HUES64 (cell line): Measurements from ENCODE around the gene NHS.

ENCODE experiments used
- H3K27ac ChIP-seq: 2 replicates; pipeline ENCODE4 v1.7.0; 2013; ENCODE audit warnings: low read depth, low read length, inconsistent platforms
- H3K27me3 ChIP-seq: 2 replicates; pipeline ENCODE4 v1.6.1; 2013; ENCODE audit warnings: mild to moderate bottlenecking, low read length; ENCODE audit not compliant: insufficient read depth
- H3K36me3 ChIP-seq: 2 replicates; pipeline ENCODE4 v1.6.1; 2013; ENCODE audit warnings: mild to moderate bottlenecking, low read length; ENCODE audit not compliant: insufficient read depth
- H3K4me1 ChIP-seq: 2 replicates; pipeline ENCODE4 v1.6.1; 2013; ENCODE audit warnings: mild to moderate bottlenecking, low read length, moderate library complexity; ENCODE audit not compliant: insufficient read depth
- H3K4me3 ChIP-seq: 2 replicates; pipeline ENCODE4 v1.5.1; 2013; ENCODE audit warnings: mild to moderate bottlenecking, low read length, moderate library complexity
- H3K9ac ChIP-seq: 2 replicates; pipeline ENCODE4 v1.6.1; 2013; ENCODE audit warnings: mild to moderate bottlenecking, low read depth, low read length
- H3K9me3 ChIP-seq: 2 replicates; pipeline ENCODE4 v1.6.1; 2013; ENCODE audit warnings: low read depth, low read length; ENCODE audit not compliant: insufficient read depth
- WGBS: fragments of 150-250, 120-280 bp; methylation state at CpG from one replicate; pipeline ENCODE4 v1.1.7; 2013; ENCODE audit warnings: missing lambda C conversion rate; 5-methylcytosine and 5-hydroxymethylcytosine counted together

Gene NHS

GRCh38 chrX:17747692-17748091, 372.7 kb downstream of the NHS start:
- 95% methylated on average over 4 of the region's 5 CpGs for WGBS
- no peak overlapping the region for H3K4me3 ChIP-seq
- no peaks in the 10 kb centered on the region for H3K27me3 ChIP-seq
- no peak overlapping the region for H3K27ac ChIP-seq
- no peaks in the 10 kb centered on the region for H3K36me3 ChIP-seq
- H3K9me3 ChIP-seq = no peaks in the 10 kb centered on the region
- H3K4me1 ChIP-seq = no peaks in the 10 kb centered on the region
- no peak overlapping the region for H3K9ac ChIP-seq

GRCh38 chrX:17748684-17749083, 373.7 kb downstream of the NHS start:
- Histone ChIP-seq H3K27me3 (no peaks in the 10 kb centered on the region), H3K4me1 (no peaks in the 10 kb centered on the region), H3K9ac (no peak overlapping the region), H3K4me3 (no peak overlapping the region), H3K36me3 (no peaks in the 10 kb centered on the region), H3K9me3 (no peaks in the 10 kb centered on the region), H3K27ac (no peak overlapping the region)
- WGBS = 100% methylated on average over 5 of the region's 5 CpGs

GRCh38 chrX:17750436-17750835, 375.4 kb downstream of the NHS start:
- no peaks in the 10 kb centered on the region for H3K4me1 ChIP-seq
- WGBS = 95% methylated on average over 2 of the region's 3 CpGs
- H3K27ac ChIP-seq = no peak overlapping the region
- no peaks in the 10 kb centered on the region for H3K36me3 ChIP-seq
- H3K9ac ChIP-seq = no peak overlapping the region
- no peaks in the 10 kb centered on the region for H3K27me3 ChIP-seq
- H3K4me3 ChIP-seq = no peak overlapping the region
- no peaks in the 10 kb centered on the region for H3K9me3 ChIP-seq

- Histone ChIP-seq H3K27ac (no peak overlapping the region), H3K9me3 (no peaks in the 10 kb centered on the region), H3K9ac (no peak overlapping the region), H3K27me3 (no peaks in the 10 kb centered on the region), H3K4me3 (no peak overlapping the region), H3K4me1 (no peaks in the 10 kb centered on the region), H3K36me3 (no peaks in the 10 kb centered on the region)
- 67% methylated on average over 1 of the region's 2 CpGs for WGBS
Observed at GRCh38 chrX:17758382-17758781, 383.4 kb downstream of the NHS start.

GRCh38 chrX:17759990-17760389, 385.0 kb downstream of the NHS start:
- H3K27me3 ChIP-seq = no peaks in the 10 kb centered on the region
- no peak overlapping the region for H3K27ac ChIP-seq
- no peaks in the 10 kb centered on the region for H3K9me3 ChIP-seq
- H3K36me3 ChIP-seq = no peaks in the 10 kb centered on the region
- no peaks in the 10 kb centered on the region for H3K4me1 ChIP-seq
- no peak overlapping the region for H3K9ac ChIP-seq
- H3K4me3 ChIP-seq = no peak overlapping the region
- WGBS = 90% methylated on average over 1 of the region's 1 CpG

GRCh38 chrX:17767734-17768133, 392.7 kb downstream of the NHS start:
- WGBS = 80% methylated on average over 1 of the region's 1 CpG
- Histone ChIP-seq H3K27ac (no peak overlapping the region), H3K36me3 (no peaks in the 10 kb centered on the region), H3K4me1 (no peaks in the 10 kb centered on the region), H3K9ac (no peak overlapping the region), H3K4me3 (no peak overlapping the region), H3K27me3 (peaks cover 10% of the 10 kb centered on the region), H3K9me3 (no peaks in the 10 kb centered on the region)

DNA sequence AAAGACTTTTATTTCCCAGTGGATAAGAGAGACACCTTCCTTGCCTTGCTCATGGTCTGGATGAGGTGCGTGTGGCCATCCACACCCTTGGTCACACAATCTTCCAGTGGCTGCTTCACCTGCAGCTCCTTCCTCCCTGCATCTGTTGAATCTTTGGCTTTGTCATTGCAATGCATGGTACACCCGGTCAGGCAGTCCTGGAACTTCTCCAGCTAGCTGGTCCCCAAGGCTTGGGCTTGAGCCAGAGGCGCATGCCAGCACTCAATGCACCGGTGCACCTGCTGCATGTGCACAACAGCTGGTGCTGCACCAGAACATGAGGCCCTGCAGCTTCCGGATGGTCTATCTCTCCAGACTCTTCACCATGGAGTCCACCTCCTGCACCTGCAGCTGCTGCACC, 394.0 kb downstream of the NHS start:
- H3K36me3 ChIP-seq = no peaks in the 10 kb centered on the region
- peaks cover 16% of the 10 kb centered on the region for H3K27me3 ChIP-seq
- no peaks in the 10 kb centered on the region for H3K4me1 ChIP-seq
- no peak overlapping the region for H3K4me3 ChIP-seq
- WGBS = 95% methylated on average over 5 of the region's 5 CpGs
- no peak overlapping the region for H3K9ac ChIP-seq
- H3K27ac ChIP-seq = no peak overlapping the region
- H3K9me3 ChIP-seq = no peaks in the 10 kb centered on the region

DNA sequence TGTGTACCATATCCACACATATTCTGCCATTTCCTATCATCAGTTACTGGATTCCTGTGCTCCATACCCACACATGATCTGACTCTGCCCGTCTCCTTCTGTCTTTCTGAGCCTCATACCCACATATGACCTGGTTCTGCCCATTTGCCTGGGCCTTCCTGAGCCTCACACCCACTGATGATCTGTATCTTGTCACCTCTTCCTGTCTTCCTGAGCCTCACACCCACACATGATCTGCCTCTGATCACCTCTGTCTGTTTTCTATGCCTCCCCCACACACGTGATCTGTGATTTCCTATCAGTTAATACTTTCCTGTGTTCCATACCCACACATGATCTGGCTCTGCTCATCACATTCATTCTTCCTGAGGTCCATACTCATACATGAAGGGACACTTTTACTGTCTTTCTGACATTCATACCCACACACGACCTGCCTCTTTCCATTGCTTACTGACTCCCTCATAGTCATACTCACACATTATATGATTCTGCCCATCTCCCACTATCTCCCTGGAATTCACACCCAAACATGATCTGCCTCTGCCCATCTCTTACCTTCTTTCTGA, 394.8 kb downstream of the NHS start:
- Histone ChIP-seq H3K9ac (no peak overlapping the region), H3K4me3 (no peak overlapping the region), H3K4me1 (no peaks in the 10 kb centered on the region), H3K9me3 (no peaks in the 10 kb centered on the region), H3K27me3 (peaks cover 16% of the 10 kb centered on the region), H3K36me3 (no peaks in the 10 kb centered on the region), H3K27ac (no peak overlapping the region)
- 82% methylated on average over 3 of the region's 3 CpGs for WGBS

DNA sequence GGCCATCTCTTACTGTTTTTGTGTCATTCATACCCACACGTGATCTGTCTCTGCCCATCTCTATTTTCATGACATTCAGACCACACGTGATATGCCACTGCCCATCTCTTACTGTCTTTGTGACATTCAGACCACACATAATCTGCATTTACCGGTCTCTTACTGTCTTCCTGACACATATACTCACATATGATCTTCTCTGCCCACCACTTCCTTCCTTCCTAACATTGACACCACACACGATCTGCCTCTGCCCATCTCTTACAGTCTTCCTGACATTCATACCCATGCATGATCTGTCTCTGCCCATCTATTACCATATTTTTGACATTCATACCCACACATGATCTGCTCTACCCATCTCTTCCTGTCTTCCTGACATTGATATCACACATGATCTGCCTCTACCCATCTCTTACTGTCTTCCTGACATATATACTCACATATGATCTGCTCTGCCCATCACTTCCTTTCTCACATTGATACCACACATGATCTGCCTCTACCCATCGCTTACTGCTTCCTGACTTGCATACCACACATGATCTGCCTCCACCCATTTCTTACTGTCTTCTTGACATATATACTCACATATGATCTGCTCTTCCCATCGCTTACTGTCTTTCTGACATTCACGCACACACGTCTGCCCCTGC, 398.3 kb downstream of the NHS start:
- Histone ChIP-seq H3K4me3 (no peak overlapping the region), H3K27me3 (peaks cover 16% of the 10 kb centered on the region), H3K4me1 (no peaks in the 10 kb centered on the region), H3K9ac (no peak overlapping the region), H3K9me3 (no peaks in the 10 kb centered on the region), H3K36me3 (no peaks in the 10 kb centered on the region), H3K27ac (no peak overlapping the region)
- 92% methylated on average over 8 of the region's 8 CpGs for WGBS

DNA sequence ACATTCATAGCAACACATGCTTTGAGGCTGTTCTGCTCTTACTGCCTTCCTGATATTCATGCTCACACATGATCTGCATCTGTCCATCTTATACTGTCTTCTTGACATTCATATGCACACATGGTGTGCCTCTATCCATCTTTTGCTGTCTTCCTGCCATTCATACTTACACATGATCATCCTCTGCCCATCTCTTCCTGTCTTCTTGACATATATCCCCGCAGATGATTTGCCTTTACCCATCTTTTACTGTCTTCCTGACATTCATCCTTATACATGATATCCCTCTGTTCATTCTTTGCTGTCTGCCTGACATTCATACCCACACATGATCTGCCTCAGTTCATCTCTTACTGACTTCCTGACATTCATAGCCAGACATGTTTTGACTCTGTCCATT, 399.1 kb downstream of the NHS start:
- H3K9me3 ChIP-seq = no peaks in the 10 kb centered on the region
- no peaks in the 10 kb centered on the region for H3K36me3 ChIP-seq
- no peak overlapping the region for H3K4me3 ChIP-seq
- H3K27ac ChIP-seq = no peak overlapping the region
- peaks cover 2% of the 10 kb centered on the region; the same call in 1 of the 2 replicates for H3K4me1 ChIP-seq
- no peak overlapping the region for H3K9ac ChIP-seq
- WGBS = 93% methylated on average over 1 of the region's 1 CpG
- peaks cover 16% of the 10 kb centered on the region for H3K27me3 ChIP-seq

DNA sequence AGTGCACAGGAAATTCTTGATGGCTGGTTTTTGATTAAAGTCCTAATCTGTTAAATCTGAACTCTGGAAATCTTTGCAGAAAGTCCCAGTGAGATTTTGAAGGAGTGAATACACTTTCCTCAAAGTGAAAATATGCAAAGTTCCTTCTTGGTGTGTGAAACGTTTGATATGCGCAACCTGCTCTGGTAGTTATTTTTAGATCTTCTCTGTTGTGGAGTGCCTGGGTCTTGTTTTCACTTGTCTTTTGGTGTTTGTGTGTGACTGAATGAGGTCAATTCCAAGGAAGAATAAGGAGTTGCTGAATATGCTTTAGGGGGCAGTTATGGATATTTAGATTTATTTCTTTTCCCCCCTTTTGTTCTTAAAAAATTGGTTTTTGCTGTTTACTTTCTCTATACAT, 404.0 kb downstream of the NHS start:
- Histone ChIP-seq H3K36me3 (no peaks in the 10 kb centered on the region), H3K4me1 (peaks cover 5% of the 10 kb centered on the region; the same call in 1 of the 2 replicates), H3K4me3 (no peak overlapping the region), H3K27ac (no peak overlapping the region), H3K27me3 (no peaks in the 10 kb centered on the region), H3K9me3 (no peaks in the 10 kb centered on the region), H3K9ac (no peak overlapping the region)
- WGBS = 69% methylated on average over 2 of the region's 2 CpGs

DNA sequence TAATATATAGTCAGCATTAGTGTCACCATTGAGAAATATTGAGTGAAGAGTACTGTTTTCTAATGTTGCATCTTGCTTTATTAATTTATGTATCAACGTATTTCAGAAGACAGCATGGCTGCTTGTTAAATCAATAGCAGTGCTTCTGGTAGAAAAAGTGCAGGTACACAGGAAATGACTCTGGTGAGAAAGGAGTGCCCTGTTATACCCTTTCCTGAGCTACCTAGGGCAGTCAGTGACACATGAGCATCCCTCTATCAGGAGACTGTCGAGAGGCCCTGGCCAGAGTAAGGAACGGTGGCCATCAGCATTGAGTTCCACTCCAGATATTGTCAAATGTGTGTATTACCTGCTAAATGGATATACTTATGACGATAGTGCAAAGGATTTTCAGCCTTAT, 404.4 kb downstream of the NHS start:
- Histone ChIP-seq H3K27ac (no peak overlapping the region), H3K9ac (no peak overlapping the region), H3K4me1 (peaks cover 5% of the 10 kb centered on the region; the same call in 1 of the 2 replicates), H3K27me3 (no peaks in the 10 kb centered on the region), H3K4me3 (no peak overlapping the region), H3K36me3 (no peaks in the 10 kb centered on the region), H3K9me3 (no peaks in the 10 kb centered on the region)
- WGBS = 98% methylated on average over 4 of the region's 4 CpGs
